GM12891 (cell line): ENCODE measurements around the gene RTP3.

Experiments used
- DNase-seq: peaks from one replicate; pipeline ENCODE4 v3.0.0; 2011; ENCODE audit warnings: low spot score; ENCODE audit not compliant: insufficient read length
- FAIRE-seq: peaks from 2 replicates; lab custom pipeline; 2011; peaks lifted over from hg19 to GRCh38; lab: Jason Lieb, UNC
- PAX5 ChIP-seq: IDR thresholded peaks from 2 replicates; pipeline ENCODE4 v1.6.1; 2011; ENCODE audit warnings: low read length, moderate library complexity, mild to moderate bottlenecking; ENCODE audit not compliant: insufficient read depth, severe bottlenecking
- POLR2A ChIP-seq: IDR thresholded peaks from 2 replicates; pipeline ENCODE4 v1.6.1; 2011; ENCODE audit warnings: low read depth, low read length, control low read depth
- POLR2AphosphoS5 ChIP-seq: IDR thresholded peaks from 2 replicates; pipeline ENCODE4 v1.6.1; 2011; ENCODE audit warnings: low read depth, low read length, control low read depth
- POU2F2 ChIP-seq: IDR thresholded peaks from 2 replicates; pipeline ENCODE4 v1.6.1; 2011; ENCODE audit warnings: low read depth, mild to moderate bottlenecking, control low read depth, low read length, moderate library complexity
- SPI1 ChIP-seq: IDR thresholded peaks from 2 replicates; pipeline ENCODE4 v1.6.1; 2011; ENCODE audit warnings: low read depth, low read length, control low read depth
- TAF1 ChIP-seq: IDR thresholded peaks from 2 replicates; pipeline ENCODE4 v1.6.1; 2011; ENCODE audit warnings: low read depth, low read length, control low read depth

The RTP3 gene

GRCh38 chr3:46468753-46469600, 28.8 kb upstream of the RTP3 start:
- no peak for DNase-seq
- no peak for FAIRE-seq
- TF ChIP-seq TAF1 = no peak

- DNase-seq = no peak
- TF ChIP-seq POU2F2 = no peak
- TF ChIP-seq SPI1 = no peak
- TF ChIP-seq TAF1 = no peak
- TF ChIP-seq POLR2A = no peak
- TF ChIP-seq POLR2AphosphoS5 = no peak
- no peak for TF ChIP-seq PAX5
- no peak for FAIRE-seq
Observed at GRCh38 chr3:46469680-46470357, 28.0 kb upstream of the RTP3 start.

- DNase-seq (no peak), FAIRE-seq (no peak)
- TF ChIP-seq POLR2AphosphoS5 = no peak
- TF ChIP-seq PAX5 = no peak
Observed at GRCh38 chr3:46470831-46471230, 26.9 kb upstream of the RTP3 start.

- no peak for TF ChIP-seq POLR2A
- TF ChIP-seq PAX5 = no peak
- no peak for TF ChIP-seq SPI1
- TF ChIP-seq POU2F2 = no peak
- no peak for TF ChIP-seq POLR2AphosphoS5
- TF ChIP-seq TAF1 = no peak
- no peak for FAIRE-seq
- no peak for DNase-seq
Observed at GRCh38 chr3:46471371-46471914, 26.3 kb upstream of the RTP3 start.

- TF ChIP-seq POLR2A (no peak), POU2F2 (no peak), SPI1 (no peak), PAX5 (no peak), POLR2AphosphoS5 (no peak), TAF1 (no peak)
- no peak for DNase-seq
- FAIRE-seq = no peak
Observed at GRCh38 chr3:46472736-46473135, 25.0 kb upstream of the RTP3 start.

GRCh38 chr3:46477145-46477544, 20.6 kb upstream of the RTP3 start:
- no peak for TF ChIP-seq TAF1
- DNase-seq (no peak), FAIRE-seq (no peak)

- DNase-seq (no peak), FAIRE-seq (no peak)
- no peak for TF ChIP-seq PAX5
- no peak for TF ChIP-seq POU2F2
- no peak for TF ChIP-seq POLR2A
- TF ChIP-seq TAF1 = no peak
- TF ChIP-seq SPI1 = no peak
- TF ChIP-seq POLR2AphosphoS5 = no peak
Observed at GRCh38 chr3:46477756-46478155, 20.0 kb upstream of the RTP3 start.

- no peak for DNase-seq
- no peak for FAIRE-seq
- TF ChIP-seq PAX5 (no peak), POU2F2 (no peak), POLR2AphosphoS5 (no peak), TAF1 (no peak)
Observed at GRCh38 chr3:46478341-46478740, 19.4 kb upstream of the RTP3 start.

- DNase-seq = no peak
- no peak for TF ChIP-seq PAX5
- no peak for FAIRE-seq
Observed at GRCh38 chr3:46479021-46479420, 18.8 kb upstream of the RTP3 start.

- FAIRE-seq (no peak), DNase-seq (no peak)
- TF ChIP-seq TAF1 = no peak
- no peak for TF ChIP-seq POU2F2
- TF ChIP-seq POLR2A = no peak
- no peak for TF ChIP-seq PAX5
- TF ChIP-seq SPI1 = no peak
- no peak for TF ChIP-seq POLR2AphosphoS5
Observed at GRCh38 chr3:46479696-46480095, 18.1 kb upstream of the RTP3 start.
